Left renal pelvis (tissue), 4 donors: ENCODE results near the gene TELO2. TPM values are rescaled to one million over a fixed set of nuclear protein-coding genes. Genes with fewer than 3 reads are reported as not detected.
"Not testable (repeated sequence)": the region's sequence is repeated elsewhere in the genome, so short reads cannot be mapped to it uniquely, and the experiment has no call there.

Experiments used
- DNase-seq, 4 donors: peaks; one replicate each; pipeline ENCODE4 v3.0.0-alpha.2; 2013; ENCODE audit warnings: low read depth in 4 of 4, low spot score in 3 of 4
- polyA plus RNA-seq, 4 donors: library from polyadenylated mRNA; unstranded; fragments of 120-200 nt; gene quantifications; one replicate each; pipeline ENCODE4 v1.2.1, GENCODE V29; 2013; ENCODE audit not compliant: insufficient read length in 4 of 4

The TELO2 gene
- polyA plus RNA-seq, 4 donors, result 23.3 to 51.8 (median 29.3) TPM

DNA sequence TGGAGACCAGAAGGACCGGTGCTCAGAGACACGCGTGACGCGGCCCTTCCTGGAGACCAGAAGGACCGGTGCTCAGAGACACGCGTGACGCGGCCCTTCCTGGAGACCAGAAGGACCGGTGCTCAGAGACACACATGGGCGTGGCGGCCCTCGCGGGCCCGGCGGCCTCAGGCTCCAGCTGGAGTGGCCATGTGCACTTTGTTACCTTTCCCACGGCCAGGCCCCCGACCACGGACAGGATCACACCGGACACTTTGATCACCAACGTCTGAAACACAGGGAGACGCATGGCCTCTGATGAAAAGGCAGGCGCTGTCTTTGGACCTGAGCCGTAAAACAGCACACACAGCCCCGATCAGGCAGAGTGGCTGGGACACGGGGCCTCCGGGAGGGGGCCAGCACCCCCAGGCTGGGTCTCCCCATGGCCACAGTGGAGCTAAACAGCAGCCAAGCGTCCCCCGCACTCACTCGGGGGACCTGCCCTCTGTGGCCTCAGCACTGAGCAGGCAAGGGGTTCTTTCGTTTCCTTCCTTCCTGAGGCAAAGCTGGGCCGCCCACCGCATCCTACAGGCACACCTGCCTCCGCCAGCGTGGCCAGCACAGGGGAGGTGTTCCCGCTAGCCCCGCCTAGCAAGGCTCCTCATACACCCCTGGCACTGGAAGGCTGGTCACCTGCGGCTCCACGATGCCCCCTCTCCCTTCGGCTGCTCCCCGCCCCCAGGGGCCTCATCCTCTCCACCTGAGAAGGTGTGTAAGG is 35.5 kb upstream of the TELO2 start:
- no peak for DNase-seq

DNA sequence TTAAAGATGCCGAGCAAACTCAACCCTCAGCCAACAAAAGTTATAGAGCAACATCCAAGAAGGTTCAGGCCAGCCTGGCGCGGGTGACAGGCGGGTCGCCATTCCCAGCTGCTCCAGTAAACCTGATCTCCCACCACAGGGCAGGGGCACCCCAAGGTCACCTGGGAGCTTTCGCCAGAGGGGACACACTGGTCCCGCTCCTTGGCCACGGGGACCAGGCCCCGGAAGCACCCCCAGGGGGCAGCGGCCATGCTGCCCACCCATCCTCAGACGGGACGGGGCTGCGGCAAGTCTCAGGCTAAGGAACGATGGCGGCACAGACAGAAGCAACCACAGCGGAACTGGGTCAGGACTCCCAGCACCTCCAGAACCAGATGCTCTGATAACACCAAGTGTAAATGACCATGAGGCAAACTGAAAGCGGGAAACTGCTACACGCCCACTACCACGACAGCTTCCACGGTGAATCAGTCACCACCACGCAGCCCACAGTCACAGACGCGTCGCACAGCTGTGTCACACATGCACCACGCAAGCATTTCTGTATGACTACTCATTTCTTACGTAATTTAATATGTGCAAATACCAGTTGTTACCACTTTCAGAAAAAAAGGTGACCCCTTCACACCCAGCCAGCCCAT is 34.7 kb upstream of the TELO2 start:
- no peak for DNase-seq

DNA sequence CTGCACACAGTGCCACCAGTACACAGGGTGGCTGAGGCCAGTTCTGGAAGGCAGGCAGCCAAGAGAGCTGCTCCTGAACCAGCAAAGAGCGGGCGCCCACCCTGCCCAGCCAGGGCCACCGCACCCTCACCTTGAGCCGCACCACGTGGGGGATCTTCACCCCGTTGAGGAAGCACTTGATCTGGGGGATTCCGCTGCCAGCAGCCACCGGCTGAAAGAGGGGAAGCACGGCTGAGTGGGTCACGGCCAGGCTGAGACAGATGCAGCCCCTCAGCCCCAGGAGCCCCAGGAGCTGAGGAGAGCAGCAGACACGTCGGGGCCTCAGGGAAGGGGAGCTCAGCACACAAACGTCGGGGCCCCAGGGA is 34.2 kb upstream of the TELO2 start:
- no peak for DNase-seq

DNA sequence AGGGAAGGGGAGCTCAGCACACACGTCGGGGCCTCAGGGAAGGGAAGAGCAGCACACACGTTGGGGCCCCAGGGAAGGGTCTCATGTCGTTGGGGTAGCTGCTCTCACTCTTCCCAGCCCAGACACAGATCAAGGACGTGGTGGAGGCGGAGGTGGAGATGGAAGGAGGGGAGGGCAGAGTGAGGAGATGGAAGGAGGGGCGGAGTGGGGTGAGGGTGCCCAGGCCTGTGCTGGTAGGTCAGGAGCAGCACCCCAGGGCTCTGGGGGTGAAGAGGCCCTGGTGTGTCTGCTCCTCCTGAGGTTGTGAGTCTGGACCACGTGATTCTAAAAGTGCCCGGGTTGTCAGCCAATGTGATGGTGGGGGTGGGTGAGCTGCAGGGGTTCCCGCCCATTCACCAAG is 33.2 kb upstream of the TELO2 start:
- no peak for DNase-seq

DNA sequence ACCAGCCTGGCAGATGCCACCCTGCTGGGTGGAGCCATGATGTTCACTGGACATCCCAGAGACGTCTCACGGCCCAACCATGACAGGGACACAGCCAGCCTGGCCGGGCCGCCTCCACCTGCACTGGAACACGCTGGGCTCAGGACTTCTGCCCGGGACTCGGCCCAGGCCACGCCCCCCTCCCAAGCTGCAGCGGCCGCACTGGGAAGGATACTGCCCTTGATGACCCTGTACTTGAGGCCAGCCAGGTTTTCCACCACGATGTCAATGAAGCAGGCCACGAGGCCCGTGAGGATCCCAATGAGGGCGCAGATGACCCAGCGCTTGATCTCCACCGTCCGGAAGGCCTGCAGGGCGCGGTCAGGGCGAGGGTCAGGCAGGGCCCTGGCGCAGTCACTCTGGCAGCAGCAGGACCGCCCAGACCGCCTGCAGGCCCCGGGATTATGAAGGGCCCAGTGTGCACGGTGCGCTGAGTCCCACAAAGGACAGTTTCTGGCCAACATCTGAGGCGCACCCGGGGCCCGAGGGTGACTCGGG is 32.5 kb upstream of the TELO2 start:
- DNase-seq, result no peak

DNA sequence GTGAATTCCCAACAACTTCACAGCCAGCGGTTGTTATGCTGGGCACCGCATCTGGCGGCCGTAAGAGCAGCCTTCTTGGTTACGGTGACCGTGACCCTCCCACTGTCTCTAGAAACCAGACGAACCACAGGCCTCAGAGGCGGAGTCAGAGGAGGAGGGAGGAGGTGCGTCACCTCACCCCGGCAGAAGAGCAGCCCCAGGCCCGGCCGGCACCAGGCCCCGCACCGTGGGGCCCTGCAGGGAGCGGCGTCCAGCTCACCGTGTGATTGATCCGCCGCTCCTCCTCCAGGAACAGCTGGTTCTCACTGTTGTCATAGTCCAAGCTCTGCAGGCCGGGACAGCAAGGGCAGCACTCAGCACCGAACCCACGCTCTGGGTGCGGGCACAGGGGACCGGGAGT is 32.0 kb upstream of the TELO2 start:
- DNase-seq, result no peak

DNA sequence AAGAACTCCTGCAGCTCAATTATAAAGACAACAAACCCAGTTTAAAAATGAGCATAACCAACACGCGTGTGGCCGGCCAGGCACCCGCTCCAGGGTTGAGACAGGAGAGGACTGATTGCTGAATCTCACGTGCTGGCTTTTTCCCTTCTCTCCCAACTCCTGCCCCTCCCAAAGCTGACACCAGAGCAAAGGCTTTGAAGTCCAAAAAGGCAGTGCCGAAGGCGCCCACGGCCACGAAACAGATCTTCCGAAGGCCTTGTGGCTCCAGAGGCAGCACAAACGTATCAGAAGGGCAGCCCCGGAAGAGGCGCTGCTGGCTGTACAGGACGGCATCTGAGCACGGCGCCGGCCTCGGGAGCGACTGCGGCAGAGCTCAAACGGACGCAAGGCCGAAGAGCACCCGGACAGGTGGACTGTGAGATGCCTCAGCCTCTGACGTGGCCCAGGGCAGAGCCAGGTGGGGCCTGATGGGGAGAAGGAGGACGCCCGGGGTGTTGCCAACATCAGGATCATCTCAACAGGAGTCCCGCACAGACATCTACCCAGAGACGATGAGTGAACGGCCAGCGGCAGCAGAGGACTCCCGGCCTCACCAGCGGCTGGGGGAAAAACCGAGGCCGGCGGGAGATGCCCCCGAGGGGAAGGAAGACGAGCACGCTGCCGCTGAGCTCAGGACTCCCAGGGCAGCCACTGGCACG is 28.8 kb upstream of the TELO2 start:
- no peak for DNase-seq

DNA sequence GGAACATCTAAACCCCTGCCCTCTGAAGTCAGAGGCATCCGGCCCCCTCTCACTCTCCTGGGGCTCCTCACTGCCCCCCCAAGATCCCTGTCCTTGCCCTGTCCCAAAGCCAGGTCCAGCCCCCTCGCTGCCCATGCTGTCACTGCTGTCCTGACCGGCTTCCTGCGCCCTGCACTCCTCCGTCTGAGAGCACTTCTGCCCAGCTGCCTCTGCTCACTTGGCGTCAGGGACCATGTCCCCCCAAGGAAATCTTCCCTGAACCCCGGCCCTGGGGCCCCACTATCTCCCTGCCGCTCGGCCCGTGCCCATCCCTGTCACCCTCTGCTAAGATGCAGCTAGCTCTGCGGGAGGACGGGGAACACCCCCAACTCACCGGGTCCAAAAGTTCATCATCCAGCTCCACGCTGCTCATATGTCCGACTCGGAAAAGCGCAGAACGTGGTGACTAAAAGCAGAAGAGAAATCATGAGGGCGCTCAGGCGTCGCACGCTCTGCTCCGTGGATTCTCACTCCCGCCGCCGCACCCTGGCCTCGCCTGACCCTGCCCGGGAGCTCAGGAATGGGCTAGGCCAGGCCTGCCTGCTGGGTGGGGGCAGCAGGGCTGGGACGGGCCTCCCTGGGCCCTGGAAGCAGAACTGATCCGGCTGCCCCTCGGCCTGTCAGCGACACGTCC is 28.1 kb upstream of the TELO2 start:
- no peak for DNase-seq

DNA sequence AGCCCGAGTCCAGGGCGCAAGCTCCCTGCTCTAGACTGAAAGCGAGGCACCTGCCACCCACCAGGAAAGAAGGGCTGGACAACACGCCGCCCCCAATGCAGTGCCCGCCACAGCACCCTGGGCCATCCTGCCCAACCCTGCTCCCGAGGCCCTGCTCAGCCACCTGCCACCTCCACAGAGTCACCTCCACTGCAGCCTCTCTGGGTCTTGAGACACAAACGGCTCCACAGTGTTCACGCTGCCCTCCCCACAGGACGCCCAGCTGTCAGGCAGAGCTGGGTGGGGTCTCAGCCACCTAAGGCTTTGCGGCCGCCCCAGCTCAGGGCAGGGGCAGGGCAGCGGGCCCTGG is 27.6 kb upstream of the TELO2 start:
- DNase-seq, result no peak

DNA sequence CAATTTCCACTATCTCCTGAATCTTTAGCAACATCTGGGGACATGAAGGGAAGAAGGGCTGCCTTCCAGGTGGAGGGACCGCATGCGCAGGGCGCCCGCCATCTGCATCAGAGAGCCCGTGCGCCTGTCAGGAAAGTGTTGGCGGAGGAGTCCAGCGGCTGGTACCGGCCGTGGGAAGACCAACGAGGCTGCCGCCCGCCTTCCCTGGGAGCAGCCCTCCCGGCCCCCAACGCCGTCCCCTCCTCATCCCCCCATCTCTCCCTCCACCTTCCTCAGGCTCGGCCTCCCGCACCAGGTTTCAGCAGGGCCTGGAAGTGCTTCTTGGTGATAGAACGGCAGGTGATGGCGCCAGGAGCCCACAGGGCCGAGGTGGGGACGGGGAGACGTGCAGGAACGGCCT is 27.1 kb upstream of the TELO2 start:
- no peak for DNase-seq

DNA sequence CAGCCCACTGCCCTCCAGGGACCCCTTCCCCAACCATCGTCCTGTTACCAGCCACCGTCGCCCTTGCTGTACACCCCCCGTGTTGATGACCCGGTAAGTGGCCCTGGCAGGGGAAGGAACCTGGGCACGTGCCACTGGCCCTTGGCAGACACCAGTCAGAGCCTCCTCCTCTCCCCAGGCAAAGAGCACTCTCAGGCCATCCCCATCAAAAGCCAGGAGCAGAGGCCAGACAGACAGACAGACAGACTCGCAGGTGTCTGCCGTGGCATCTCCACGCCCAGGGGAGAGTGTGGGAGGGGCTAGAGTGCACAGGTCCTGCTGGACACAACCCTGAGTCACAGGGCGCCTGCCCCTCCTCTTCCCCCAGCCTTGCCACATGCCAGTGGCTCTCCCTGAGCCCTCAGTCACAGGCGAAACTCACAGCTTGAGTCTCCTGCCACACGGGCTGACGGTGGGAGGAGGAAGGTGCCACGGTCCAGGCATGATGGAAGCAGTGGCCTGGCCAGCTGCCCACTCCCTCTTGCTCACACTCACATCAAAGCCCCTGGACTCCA is 26.1 kb upstream of the TELO2 start:
- DNase-seq, result no peak

DNA sequence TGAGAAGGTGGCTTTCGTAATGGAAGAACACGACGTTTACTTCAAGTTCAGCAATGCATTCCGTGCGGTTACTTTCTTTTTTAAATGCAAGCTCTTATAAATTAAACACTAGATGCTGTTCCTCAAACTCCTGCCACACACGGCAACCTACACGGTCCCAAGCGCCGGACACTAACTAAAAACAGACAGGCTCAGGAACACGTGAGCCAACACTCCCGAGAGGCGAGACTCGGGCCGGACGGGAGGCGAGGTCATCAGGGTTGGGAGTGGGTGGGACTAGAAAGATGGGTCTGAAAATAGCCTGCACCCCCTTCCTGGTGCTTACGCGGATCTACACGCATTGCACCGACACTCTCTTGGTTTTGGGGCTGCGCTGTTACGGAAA is 24.7 kb upstream of the TELO2 start:
- DNase-seq, result no peak

DNA sequence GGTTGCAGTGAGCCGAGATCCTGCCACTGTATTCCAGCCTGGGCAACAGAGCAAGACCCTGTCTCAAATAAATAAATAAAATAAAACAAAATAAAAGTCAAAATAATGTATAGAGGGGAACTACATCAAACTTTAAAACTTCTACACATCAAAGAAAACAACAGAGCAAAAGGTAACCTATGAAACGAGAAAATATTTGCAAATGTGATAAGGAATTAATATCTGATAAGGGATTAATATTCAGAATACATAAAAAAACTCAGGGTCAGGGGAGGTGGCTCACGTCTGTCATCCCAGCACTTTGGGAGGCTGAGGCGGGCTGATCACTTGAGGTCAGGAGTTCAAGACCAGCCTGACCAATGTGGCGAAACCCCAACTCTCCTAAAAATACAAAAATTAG is 24.0 kb upstream of the TELO2 start:
- not testable (repeated sequence) for DNase-seq

DNA sequence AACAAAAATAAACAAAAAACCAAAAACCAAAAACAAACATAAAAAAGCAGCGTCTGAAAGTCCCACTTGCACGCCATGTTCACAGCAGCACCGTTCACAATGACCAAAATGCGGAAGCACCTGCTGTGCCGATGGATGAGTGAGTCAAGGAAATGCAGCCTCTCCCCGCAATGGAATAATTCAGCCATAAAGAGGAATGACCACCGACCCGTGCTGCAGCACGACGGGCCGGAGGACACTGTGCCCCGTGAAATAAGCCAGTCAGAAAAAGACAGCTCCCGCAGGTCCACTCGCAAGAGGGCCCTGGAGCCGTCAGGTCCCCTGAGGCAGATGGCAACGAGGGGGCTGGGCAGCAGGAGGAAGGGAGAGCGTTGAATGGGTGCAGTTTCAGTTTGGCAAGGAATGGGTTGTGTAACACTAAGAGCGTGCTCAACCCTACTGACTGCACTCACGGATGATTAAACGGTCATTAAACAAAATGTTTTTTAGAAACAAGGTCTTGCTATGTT is 23.4 kb upstream of the TELO2 start:
- no peak for DNase-seq

DNA sequence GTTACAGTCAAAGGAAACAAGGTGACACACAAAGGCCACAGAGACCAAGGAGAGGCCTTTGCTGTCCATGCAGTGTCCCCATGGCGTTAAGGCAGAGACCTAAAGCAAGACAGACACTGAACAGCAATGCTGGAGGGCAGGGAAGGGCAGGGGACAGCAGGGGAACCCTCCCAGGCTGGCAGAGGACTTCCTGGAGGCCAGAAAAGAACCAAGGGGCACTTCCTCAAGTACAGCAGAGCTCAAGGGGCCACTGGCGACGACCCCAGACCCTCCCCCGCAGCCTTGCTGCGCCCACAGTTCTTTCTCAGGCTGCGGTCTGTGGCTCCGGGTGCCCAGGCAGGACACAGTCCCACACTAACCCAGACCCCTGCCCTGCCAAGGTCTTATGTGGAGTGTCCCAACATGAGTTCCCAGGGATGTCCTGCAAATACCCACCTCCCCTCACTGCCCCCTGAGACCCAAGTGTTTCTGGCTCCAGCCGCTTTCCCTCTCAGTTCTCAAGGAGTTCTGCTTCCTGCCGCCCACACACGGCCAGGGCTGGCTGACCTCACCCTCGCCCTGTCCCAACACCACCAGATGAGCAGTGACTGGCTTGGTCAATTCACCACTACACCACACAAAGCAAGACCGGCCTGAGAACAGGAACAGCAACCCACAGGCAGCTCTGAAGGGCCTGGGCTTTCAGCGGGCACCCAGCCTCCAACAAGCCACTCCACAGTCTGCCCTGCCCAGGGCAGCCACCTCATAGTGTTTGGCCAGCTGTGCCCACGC is 22.5 kb upstream of the TELO2 start:
- no peak for DNase-seq

DNA sequence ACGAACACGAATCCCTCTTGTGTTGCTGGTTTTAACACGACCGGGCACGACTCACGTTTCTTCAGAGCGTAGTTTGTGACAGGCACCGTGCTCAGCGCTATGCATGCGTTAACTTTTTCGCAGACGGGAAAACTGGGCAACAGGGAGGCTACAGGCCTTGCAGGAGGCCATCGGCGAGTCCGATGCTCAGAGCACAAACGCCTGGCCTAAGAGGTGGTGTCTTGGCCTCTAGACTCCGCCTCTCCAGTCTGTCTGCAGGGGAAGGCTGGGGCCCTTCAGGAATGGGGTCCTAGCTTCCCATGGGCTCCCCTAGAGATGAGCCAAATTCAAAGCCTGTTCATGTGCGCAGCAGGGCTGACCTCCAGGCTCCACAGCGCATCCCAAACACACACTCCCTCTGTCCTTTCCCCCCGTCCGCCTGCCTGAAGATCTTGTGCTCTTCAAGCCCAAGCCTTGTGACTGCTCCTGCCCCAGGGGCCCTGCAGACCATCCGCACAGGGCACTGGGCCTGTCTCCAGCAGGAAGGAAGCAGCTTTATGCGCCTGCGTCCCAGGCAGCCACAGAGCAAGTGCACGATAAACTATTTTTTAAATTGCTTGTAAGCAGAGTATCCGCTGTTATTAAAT is 21.5 kb upstream of the TELO2 start:
- no peak for DNase-seq

DNA sequence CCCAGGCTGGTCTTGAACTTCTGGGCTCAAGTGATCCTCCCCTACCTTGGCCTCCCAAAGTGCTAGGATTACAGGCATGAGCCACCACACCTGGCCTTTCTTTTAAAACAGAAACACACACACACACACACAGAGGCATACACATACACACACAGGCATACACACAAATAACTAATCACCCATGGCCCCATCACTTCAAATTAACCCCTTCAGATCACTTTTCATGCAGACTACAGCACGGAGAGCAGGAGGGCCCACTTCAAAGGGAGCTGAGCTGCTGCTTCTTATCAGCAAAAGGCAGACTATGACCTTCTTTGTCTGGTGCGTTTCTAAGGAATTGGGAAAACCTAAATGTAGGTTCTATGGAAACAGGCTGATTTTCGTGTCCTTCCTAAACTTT is 20.2 kb upstream of the TELO2 start:
- no peak for DNase-seq

DNA sequence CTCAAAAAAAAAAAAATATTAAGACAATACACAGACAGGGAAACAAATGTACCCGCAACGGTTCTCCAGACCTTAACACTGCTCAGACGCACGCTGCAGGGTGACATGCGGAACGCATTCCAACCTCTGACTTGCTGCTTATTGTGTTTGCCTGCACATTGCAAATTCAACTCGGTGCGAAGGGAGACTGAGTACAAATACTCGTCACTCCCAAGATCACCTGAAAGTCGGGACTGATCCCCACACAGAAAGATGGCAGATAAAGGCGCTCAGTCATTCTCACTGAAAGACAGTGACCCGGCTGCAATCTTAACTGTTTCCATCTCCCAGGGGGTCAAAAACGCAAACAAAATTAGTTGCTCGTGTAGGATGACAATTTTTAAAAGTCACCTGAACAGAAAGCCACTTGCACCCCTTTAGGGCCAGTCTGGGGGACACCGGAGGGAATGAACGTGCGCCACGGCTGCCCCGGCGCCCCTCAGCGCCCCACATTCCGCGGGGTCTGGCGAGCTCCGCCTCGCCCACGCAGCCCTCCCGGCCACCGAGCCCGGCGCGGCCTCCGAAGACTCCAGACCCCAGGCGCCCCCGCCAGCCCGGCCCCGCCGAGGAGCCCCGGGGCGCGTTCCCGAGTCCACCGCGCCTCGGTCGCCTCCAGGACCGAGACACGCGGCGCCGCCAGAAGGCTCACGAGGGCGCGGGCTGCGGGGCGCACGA is 18.9 kb upstream of the TELO2 start:
- no peak for DNase-seq
